NOMO-1 treated with DMSO at 0.1 percent for 48 hours (cell line): Measurements from ENCODE around the gene PTH1R.
A peak's percentile ranks its signal among the peaks of the same experiment; 100 is the strongest.

ENCODE experiments used
- DNase-seq: peaks from one replicate; lab custom pipeline; 2025; ENCODE audit not compliant: unreplicated experiment; lab: John Stamatoyannopoulos, UW

Gene PTH1R

DNA sequence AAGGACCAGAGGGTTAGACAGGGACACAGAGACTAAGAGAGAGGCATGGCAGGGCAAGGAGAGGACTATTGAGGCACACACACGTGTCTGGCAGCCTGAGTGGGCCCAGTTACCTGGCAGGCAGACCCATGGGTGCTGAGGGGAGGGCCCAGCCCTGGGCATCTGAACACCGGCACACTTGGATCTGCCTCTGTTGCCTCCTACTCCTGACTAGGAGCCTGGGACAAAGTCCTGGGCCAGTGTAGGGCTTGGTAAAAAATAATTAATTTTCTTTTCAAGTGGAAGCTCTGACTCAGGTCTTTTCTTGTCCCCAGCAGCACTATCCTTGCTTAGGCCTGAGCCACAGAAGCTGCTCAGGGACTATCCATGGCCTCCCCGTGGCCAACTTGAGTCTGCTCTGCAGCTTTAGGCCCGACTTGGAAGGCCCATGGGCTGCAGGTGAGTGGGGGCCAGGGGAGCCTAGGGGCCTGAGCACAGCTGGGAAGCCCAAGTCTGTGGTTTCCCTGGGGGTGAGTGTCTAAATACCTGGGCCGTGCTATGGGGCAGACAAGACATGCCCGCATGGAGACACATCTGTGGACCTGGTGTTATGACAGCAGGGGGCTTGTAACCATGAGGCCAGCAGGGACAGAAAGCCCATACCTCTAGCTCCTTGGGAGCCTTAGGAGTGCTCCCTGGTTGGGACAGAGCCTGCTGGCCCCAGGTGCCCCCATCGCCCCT lies at the start of gene PTH1R:
Gene PTH1R, plus strand, starts transcription at position 316 of the 720 bp plus-strand sequence. CDS start 5,839 bp downstream, outside the sequence.
- DNase-seq, result no peak

DNA sequence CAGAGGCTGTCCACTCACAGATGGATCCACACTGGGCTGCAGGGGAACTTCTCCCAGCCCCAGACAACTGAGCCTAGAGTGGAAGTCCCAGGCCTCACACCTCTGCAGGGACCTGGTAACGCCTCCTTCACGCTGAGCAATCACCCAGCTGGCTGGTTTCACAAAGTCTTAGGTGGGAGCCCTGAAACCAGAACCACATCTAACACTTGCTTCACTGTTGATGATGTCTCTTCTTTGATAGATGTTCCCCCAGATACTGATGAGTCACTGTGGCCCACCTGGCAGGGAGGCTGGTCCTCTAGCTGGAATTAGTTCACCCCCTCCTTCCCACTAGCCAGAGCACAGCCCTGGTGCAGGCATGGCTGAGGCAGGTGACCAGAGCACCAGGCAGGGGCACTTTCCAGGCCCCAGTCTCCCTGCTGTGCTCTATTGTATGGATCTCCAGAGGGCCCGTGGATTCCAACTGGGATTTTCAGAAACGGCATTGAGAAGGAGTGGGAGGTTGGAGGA lies 47.8 kb upstream of the PTH1R start:
- no peak for DNase-seq

DNA sequence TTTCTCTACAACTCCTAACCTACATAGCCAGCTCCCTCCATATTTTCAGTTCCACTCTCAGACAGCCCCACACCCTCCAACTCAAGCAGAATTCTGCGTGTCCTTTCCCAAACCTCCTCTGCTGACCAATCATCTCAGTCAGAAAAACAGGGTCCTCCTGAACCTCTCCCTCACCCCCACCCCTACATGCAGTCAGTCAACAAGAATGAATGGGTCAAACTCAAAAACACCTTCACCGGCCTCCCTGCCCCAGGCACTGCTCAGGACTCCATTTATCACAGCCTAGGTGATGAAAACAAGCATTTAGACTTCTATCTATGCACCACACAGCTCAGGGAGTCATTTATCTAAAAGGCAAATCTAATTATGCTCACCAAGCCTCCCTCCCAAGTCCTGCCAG lies 46.7 kb upstream of the PTH1R start:
- DNase-seq, result no peak

DNA sequence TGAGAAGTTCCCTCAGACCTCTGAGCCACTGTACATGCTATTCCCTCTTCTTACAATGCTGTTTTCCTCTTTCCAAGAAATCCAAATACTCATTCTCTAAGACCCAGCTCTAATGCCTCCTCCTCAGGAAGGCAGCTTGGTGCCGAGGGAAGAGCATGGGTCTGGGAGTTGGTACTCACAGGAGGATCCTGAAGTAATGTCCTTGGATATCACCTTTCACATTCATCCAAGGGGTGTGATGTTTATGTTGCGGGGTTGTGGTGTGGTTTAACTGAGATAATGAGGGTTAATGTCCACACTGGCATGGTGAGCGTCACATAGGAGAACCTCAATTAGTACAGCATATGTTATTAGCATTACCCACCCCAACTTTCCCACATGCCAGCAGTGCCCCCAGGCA lies 46.2 kb upstream of the PTH1R start:
- no peak for DNase-seq

DNA sequence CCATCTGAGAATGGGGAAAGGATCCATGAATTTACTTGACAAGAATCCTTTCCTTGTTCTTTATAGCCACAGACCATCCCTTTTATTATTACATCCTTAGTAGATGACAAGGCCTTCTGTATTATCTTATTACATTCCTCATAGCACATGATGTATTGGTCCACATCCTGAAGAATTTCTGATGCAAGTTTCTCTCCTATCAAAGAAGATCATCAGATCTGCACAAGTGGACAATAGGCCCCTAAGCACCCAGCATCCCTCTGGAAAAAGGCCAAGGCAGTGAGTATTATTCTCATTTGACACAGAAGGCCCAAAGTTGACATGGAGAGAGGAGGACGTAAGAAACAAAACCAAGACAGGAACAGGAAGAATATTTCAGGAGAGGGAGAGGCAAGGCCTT lies 45.7 kb upstream of the PTH1R start:
- DNase-seq, result no peak

DNA sequence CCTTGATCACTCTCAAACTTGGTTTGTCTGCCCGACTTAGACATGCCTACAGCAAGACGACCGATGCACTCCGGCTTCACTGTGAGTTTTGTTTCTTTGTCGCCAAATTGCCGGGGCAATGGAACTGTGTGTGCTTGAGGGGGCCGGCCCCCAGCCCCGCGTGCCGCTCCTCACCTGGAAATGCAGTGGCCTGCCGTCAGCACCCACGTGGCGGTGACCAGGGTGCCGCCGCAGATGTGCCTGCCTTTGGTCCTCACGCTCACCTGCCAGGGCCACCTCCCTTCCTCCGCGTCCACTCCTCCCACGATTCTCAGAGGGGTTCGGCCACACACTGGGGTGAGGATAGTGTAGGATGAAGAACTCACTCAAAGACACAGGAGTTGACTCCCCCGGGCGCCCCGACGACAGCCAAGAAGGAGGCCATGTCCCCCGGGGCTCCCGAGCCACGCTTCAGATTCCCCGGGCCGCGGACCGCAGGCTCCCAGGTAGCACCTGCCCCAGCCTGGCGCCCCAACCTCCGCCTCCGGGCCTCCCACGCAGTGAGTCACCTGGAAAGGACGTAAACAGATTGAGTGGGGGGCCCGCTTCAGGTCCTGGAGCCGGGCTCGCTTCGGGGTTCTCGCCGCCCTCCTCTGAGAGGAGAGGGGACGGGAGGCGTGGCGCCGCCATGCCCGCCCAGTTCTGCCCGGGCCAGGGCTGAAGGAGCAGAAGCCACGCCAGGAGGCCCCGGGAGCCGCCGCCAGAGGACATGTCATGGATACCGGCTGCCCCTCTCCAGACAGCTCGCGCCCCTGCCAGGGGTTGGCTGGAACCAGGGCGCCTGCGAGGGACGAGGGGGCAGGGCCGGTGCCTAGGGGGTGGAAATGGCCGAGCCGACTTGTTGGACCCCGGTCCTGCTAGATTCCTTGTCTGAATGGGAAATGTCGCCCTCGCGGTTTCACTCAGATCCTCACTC lies 43.9 kb upstream of the PTH1R start:
- no peak for DNase-seq

DNA sequence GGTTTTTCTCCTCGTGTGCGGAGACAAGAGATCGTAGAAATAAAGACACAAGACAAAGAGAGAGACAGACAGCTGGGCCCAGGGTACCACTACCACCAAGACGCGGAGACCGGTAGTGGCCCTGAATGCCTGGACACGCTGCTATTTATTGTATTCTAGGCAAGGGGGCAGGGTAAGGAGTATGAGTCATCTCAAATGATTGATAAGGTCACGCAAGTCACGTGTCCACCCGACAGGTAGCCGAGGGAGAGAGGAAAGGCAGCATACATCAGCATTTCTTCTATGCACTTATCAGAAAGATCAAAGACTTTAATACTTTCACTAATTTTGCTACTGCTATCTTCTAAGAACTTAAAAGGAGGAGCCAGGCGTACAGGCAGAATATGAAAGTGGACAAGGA lies 42.5 kb upstream of the PTH1R start:
- DNase-seq, result no peak

DNA sequence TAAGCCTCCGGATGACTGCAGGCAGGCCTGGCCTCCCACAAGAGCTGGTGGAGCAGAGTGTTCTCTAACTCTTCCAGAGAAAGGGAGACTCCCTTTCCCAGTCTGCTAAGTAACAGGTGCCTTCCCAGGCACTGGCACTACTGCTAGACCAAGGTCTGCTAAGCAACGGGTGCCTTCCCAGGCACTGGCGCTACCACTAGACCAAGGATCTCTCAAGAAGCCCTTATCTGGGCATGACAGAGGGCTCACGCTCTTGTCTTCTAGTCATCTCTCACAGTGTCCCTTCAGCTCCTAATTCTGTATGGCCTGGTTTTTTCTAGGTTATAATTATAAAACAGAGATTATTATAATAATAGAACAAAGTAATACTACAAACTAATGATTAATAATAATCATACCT lies 42.0 kb upstream of the PTH1R start:
- DNase-seq, result no peak

DNA sequence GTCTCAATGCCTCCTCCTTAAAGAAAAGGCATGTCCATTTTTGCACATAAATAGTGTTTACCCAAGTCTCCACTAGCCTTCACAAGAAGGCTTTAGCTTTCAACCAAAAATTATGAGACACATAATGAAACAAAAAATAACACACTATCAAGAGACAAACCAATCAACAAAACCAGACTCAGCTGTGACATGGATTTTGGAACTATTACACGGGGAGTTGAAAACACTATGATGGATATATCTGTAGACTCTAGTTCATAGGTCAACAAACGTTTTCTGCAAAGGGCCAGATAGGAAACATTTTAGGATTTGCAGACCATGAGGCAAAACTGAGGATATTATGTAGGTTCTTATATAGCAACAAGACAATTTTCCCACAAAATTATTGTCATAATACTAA lies 39.2 kb upstream of the PTH1R start:
- no peak for DNase-seq

DNA sequence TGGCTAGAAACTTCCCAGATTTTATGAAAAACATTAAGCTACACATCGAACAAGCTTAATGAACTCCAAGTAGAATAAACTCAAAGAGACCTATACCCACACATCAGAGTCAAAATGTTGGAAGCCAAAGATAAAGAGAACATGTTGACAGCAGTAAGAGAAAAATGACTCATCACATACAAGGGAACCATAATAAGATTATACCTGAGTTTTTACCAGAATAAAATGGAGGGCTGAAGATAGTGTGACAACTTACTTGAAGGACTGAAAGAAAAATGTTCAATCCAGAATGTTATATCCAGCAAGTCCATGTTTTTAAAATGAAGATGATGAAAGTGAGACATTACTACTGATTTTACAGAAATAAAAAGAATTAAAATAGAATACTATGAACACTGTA lies 37.0 kb upstream of the PTH1R start:
- DNase-seq, result no peak

DNA sequence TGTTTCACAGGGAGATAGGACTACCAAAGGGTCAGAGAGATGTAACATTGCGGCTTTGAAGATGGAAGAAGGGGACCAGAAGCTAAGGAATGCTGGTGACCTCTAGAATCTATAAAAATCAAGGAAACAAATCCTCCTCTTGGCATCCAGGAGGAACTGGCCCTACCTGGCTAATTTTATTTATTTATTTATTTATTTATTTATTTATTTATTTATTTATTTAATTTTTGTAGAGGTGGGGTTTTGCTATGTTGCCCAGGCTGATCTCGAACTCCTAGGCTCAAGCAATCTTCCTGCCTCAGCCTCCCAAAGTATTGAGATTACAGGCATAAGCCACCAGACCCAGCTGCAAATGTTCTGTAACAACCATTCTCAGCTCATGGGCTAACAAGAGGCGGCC lies 34.0 kb upstream of the PTH1R start:
- no peak for DNase-seq

DNA sequence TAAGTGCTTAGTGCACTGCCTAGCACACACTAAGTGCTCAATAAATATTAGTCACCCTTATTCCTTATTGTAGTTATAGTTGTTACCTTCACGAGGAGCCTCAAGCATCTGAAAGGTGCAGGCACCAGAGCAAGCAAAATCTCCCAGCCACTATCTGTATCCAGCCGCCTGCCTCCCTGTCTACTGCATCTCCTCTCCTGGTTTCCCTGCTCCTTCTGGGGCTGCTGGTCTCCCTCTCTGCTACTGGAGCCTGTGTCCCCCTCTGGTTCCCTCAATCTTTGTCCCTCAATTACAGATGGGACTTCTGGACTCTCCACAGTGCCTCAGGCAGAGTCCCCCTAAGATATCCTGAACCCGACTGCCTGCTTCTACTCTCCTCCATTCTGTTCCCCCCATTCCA lies 33.1 kb upstream of the PTH1R start:
- no peak for DNase-seq

DNA sequence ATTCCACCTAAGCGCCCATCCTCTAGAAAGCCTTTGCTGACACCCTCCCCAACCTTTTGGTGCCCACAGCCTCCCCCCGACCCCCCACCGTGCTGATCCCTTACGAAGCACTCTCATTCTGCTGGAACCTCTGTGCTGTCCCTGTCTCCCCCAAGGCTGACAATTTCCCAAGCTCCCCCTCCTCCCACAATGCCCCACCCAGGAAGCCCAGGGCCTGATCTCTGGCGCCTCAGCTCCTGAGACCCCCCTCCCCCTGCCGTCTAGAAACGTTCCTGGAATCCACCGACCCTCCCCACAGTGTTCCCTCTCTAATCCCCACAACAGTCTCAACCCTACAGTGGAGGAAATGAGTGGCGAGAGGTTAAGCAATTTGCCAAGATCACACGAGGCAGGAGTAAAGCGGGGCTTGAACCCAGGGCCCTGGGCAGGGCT lies 32.6 kb upstream of the PTH1R start:
- no peak for DNase-seq

DNA sequence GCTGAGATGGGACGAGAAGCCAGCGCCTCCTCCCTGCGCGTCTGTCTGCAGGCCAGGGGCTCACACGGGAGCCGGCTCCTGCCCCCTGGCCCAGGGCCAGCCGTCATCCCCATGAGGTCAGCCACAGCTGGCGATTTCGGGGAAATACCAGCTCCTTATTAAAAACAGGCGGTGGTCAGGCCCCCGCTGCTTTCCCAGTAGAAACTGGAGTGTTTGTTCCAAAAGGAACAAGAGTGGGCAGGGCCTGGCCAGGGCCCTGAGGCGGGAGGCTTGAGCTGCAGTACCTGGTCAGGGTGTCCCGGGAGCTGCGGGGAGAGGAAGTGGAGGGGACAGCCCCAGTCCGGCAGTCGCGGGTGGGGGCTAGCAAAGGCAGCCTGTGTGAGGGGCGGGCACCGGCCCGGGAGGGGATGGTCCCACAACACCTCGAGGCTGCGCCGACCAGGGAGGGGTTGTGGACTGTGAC lies 32.1 kb upstream of the PTH1R start:
- no peak for DNase-seq

DNA sequence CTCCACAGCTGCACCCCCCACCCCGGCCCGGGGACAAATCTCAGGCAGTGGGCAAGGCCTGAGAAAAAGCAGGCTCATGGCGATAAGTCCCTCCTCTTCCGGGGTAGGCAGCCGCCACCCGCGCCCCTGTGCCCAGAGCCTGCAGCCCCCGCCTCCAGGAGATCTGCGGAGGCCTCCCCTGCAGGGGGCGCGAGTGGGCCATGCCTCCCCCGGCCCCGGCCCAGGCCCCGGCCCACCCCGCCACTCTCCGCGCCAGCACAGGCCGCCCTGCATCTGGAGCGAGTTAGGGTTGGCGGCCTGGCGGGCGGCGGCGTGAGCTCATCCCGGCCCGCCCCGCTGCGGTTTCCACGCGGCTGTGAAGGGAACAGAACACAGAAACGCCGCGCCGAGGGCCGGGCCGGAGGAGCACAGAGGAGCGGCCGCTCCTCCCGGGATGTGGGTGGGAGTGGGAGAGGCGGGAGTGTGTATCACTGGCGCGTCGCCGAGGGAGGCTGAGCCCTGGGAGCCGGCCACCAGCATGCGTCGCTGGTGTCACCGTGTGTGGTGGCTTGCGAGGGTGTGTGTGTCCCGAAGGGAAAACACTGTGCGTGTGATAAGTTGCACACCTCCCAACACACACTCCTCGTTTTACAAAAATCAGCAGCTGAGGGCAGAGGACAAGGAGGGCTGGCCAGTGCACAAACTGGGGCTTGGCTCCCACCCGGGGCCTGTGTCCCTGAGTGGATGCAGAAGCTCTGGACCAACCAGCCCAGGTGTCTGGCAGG lies 31.5 kb upstream of the PTH1R start:
- DNase-seq, result peak; percentile 70

DNA sequence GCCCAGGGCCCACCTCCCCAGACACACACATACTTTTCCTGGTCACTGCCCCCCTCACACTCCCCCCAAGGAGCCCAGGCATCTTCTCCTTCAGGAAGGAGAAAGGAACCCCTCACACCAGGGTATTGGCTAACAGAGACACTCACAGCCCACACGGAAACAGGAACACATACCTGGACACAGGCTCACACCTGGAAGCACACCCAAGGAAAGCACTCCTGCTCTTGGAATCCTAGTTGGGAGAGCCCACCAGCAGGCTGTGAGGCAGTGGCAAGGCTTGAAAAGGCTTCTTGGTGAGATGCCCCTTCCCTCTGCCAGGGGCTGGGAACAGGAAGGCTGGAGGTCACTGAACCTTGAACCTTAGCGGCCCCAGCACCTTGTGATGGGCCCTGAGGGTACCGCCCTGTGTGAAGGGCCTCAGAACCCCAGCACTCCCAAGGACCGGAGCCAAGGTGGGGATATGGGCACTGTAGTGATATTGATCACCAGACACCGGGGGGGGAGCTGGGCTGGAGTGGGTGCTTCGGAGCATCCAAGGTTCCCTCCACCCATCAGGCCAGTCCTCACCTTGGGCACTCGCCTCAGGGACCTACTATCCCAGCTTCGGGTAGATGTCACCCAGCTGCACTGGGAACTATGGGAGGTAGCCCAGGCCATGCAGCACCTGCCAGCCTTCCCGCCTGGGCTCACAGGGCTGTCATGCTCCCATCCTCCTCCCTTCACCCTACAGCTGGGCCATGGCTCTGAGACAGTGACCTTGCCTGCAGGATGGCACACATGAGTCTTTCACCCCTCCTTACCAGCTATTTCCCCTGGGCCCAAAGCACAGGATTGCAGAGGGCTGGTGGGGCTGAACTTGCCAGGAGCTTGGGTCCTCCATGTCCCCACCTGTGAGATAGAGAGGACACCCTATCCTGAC lies 30.6 kb upstream of the PTH1R start:
- no peak for DNase-seq

DNA sequence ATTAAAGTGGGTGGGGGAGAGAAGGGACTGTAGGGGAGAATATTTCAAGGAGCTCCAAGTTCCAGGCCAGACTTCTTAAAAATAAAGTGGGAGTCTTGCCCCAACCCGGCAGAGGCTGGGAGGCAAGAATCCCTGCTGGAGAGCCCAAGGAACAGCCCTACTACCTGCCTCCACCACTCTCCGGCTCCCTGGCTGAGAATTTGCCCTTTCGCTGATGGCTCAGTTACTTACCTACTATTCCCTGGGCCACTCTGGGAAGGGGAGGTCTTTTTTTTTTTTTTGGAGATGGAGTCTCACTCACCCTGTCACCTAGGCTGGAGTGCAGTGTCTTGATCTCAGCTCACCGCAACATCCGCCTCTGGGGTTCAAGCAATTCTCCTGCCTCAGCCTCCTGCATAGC lies 29.8 kb upstream of the PTH1R start:
- no peak for DNase-seq

DNA sequence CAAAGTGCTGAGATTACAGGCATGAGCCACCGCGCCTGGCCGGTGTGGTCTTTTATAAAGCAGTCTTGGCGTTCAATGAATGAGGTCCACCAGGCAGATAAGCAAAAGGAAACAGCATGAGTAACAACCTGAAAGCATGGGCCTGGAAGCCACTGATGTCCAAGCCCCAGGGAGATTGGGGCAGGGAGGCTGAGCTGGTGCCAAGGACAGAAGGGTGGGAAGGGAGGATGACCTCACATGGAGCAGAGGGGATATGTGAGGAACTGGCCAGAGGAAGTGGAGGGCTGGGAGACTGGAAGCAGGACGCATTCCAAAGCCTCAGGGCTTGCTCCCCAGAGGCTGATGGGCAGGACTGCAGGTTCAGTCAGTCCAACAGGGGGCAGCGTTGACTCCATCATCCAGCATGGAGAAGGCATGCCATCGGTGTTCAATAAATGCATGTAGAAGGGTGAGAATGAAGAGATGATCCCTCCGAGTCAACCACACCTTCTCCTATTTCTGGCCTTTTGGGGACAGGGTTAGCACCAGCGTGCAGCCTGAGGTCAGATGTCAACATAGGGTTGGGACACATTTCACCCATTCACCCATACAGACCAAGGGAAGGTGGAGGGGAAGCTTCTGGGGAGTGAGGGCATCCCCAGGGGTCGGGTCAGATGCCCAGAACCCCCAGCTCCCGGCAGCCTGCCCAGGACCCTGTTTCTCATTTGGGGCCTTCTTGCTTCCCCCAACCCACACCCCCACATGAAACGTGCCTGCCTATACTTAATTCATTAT lies 29.1 kb upstream of the PTH1R start:
- no peak for DNase-seq

DNA sequence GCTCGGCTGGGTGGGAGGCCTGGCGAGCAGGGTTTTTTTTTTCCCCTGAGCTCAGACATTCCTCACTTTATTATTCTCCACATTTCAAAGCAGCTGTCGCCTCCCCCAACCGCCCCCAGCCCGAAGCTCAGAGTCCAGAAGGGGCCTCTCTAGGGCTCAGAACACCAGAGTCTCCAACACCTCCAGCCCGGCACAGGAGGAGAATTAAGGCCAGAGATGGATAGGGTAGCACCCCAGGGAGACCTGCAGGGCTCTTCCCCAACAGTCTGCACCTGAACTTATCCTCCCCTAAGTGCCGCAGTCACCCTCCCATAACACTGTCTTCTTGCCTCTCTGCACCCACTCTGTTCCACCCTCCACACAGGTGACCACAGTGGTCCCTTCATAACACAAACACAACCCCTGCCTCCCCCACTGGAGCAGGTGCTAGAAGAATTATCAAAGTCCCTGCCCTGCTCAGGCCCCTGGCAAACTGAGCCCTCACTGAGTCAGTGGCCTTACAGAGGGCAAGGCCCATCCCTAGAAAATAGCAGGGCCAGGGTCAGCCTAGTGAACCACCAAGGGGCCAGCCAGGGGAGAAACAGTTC lies 28.4 kb upstream of the PTH1R start:
- no peak for DNase-seq
